OCI-LY3 (cell line): ENCODE data around the gene ZMIZ1.

Experiments used
- H2AFZ ChIP-seq: fragments of 200-600, 300-600 bp; shearing (Covaris generic); 2 replicates; pipeline ENCODE4 v1.6.0; 2014; ENCODE audit warnings: antibody characterized with exemption, low read depth, low read length
- H3K27ac ChIP-seq: fragments of 200-600, 300-600 bp; sonication (generic); 2 replicates; pipeline ENCODE4 v1.5.1; 2014; ENCODE audit warnings: mild to moderate bottlenecking, low read length, moderate library complexity, mixed read lengths
- H3K27me3 ChIP-seq: fragments of 200-600, 300-600 bp; sonication (generic); 2 replicates; pipeline ENCODE4 v1.6.1; 2014; ENCODE audit warnings: low read depth, low read length, mixed read lengths
- H3K36me3 ChIP-seq: fragments of 200-600, 300-600 bp; sonication (generic); replicated peaks from 2 replicates; pipeline ENCODE3; 2014; ENCODE audit warnings: low read depth, low read length, mixed read lengths
- H3K4me1 ChIP-seq: fragments of 300-600, 200-600 bp; sonication (generic); 2 replicates; pipeline ENCODE4 v1.6.1; 2014; ENCODE audit warnings: low read length, mixed read lengths
- H3K4me2 ChIP-seq: fragments of 200-600, 300-600 bp; sonication (generic); 2 replicates; pipeline ENCODE4 v1.6.1; 2014; ENCODE audit warnings: low read length, mixed read lengths
- H3K4me3 ChIP-seq: fragments of 300-600, 200-600 bp; sonication (generic); 2 replicates; pipeline ENCODE4 v1.5.1; 2014; ENCODE audit warnings: antibody characterized with exemption, mild to moderate bottlenecking, low read length, moderate library complexity
- H3K79me2 ChIP-seq: fragments of 300-600, 200-600 bp; shearing (Covaris generic); 2 replicates; pipeline ENCODE4 v1.6.1; 2014; ENCODE audit warnings: mild to moderate bottlenecking, low read length, mixed read lengths
- H3K9ac ChIP-seq: fragments of 300-600, 200-600 bp; shearing (Covaris generic); 2 replicates; pipeline ENCODE4 v1.6.0; 2014; ENCODE audit warnings: mild to moderate bottlenecking, low read length, moderate library complexity
- H3K9me3 ChIP-seq: fragments of 200-600, 300-600 bp; shearing (Covaris generic); 2 replicates; pipeline ENCODE4 v1.6.1; 2014; ENCODE audit warnings: low read length, mixed read lengths; ENCODE audit not compliant: insufficient read depth
- H4K20me1 ChIP-seq: fragments of 200-600, 300-600 bp; sonication (generic); 2 replicates; pipeline ENCODE4 v1.6.1; 2016; ENCODE audit warnings: low read length, mixed read lengths; ENCODE audit not compliant: insufficient read depth
- EZH2phosphoT487 ChIP-seq: fragments of 200-600 bp; shearing (Covaris generic); IDR thresholded peaks from 2 replicates; pipeline ENCODE4 v1.6.1; 2018; ENCODE audit warnings: antibody characterized with exemption, mixed run types, low read depth
- TF ChIP-seq, protein P1 (sequence below): fragments of 200-600, 300-600 bp; sonication (generic); IDR thresholded peaks from 2 replicates; pipeline ENCODE4 v1.5.1; 2014; ENCODE audit warnings: antibody characterized with exemption, low read length, low read depth

Gene ZMIZ1

GRCh38 chr10:79215531-79215930, 146.8 kb downstream of the ZMIZ1 start:
- no peak overlapping the region for H3K4me2 ChIP-seq
- no peak overlapping the region for H3K27ac ChIP-seq
- no peak overlapping the region for H3K9ac ChIP-seq
- H3K79me2 ChIP-seq, result no peaks in the 10 kb centered on the region
- TF ChIP-seq EZH2phosphoT487, result no peak
- TF ChIP-seq, protein P1, sequence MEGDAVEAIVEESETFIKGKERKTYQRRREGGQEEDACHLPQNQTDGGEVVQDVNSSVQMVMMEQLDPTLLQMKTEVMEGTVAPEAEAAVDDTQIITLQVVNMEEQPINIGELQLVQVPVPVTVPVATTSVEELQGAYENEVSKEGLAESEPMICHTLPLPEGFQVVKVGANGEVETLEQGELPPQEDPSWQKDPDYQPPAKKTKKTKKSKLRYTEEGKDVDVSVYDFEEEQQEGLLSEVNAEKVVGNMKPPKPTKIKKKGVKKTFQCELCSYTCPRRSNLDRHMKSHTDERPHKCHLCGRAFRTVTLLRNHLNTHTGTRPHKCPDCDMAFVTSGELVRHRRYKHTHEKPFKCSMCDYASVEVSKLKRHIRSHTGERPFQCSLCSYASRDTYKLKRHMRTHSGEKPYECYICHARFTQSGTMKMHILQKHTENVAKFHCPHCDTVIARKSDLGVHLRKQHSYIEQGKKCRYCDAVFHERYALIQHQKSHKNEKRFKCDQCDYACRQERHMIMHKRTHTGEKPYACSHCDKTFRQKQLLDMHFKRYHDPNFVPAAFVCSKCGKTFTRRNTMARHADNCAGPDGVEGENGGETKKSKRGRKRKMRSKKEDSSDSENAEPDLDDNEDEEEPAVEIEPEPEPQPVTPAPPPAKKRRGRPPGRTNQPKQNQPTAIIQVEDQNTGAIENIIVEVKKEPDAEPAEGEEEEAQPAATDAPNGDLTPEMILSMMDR, result no peak
- H2AFZ ChIP-seq, result no peak overlapping the region
- H4K20me1 ChIP-seq, result no peaks in the 10 kb centered on the region
- no peaks in the 10 kb centered on the region for H3K9me3 ChIP-seq
- H3K4me1 ChIP-seq, result no peaks in the 10 kb centered on the region
- no peaks in the 10 kb centered on the region for H3K36me3 ChIP-seq
- H3K27me3 ChIP-seq, result no peaks in the 10 kb centered on the region
- H3K4me3 ChIP-seq, result no peak overlapping the region

DNA sequence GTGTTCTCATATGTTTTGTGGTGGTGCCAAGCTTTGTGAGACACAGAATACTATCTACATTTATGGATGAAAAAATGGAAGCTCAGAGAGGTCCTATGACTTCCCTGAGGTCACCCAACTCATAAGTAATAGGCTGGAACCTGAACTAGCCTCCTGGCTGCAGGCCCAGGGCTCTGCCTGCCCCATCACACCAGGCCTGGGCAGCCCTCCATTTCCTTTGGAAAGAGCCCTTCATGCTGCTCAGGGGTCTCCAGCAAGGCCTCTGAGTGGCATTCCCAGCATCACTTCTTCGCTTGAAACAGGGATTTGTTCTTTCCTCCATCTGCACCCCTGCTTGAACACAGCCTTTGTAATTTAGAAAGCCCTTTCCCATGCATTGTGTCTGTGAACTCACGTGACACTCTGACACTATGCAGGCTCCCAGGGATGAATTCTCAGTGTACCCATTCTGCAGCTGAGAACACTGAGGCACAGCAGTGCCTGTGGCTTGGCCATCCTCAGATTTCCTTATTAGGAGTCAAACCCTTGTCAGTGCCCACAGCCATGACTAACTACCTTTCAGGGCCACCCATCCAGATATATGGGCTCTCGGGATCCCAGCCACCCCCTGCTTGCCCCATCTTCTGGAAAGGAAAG, 150.7 kb downstream of the ZMIZ1 start:
- Histone ChIP-seq H3K4me2 (no peak overlapping the region), H3K27me3 (no peaks in the 10 kb centered on the region), H3K4me3 (no peak overlapping the region), H2AFZ (no peak overlapping the region), H4K20me1 (no peaks in the 10 kb centered on the region), H3K4me1 (no peaks in the 10 kb centered on the region), H3K27ac (no peak overlapping the region), H3K79me2 (no peaks in the 10 kb centered on the region), H3K9me3 (no peaks in the 10 kb centered on the region), H3K36me3 (no peaks in the 10 kb centered on the region), H3K9ac (no peak overlapping the region)
- TF ChIP-seq, protein P1, result no peak
- TF ChIP-seq EZH2phosphoT487, result no peak

DNA sequence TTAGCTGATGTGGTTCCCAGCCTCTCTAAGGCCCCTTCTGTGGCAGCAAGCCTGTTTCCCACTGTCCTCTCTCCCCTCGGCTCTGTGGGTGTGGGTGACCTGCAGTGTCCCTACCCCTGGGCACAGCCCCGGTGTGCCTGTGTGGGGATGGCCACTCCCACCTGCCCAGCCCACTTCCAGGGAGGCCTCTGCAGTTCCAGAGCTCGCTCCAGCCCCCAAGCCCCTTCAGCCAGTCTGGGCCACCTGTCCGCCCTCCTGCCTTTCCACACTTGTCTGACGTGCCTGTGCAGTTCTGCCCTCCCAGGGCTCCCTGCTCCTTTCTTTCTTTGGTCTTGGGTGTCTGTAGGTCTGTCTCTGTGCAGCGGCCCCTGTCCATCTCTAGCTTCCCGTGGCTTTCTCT, 151.5 kb downstream of the ZMIZ1 start:
- H3K27ac ChIP-seq, result no peak overlapping the region
- H3K4me3 ChIP-seq, result no peak overlapping the region
- H3K27me3 ChIP-seq, result no peaks in the 10 kb centered on the region
- no peaks in the 10 kb centered on the region for H3K36me3 ChIP-seq
- no peaks in the 10 kb centered on the region for H4K20me1 ChIP-seq
- no peak overlapping the region for H2AFZ ChIP-seq
- H3K4me2 ChIP-seq, result no peak overlapping the region
- H3K79me2 ChIP-seq, result no peaks in the 10 kb centered on the region
- H3K4me1 ChIP-seq, result no peaks in the 10 kb centered on the region
- no peak overlapping the region for H3K9ac ChIP-seq
- H3K9me3 ChIP-seq, result no peaks in the 10 kb centered on the region
- TF ChIP-seq EZH2phosphoT487, result no peak
- TF ChIP-seq, protein P1, result no peak

GRCh38 chr10:79221110-79222051, 152.6 kb downstream of the ZMIZ1 start:
- Histone ChIP-seq H2AFZ (no peak overlapping the region), H3K9ac (no peak overlapping the region), H3K4me3 (no peak overlapping the region), H3K27me3 (no peaks in the 10 kb centered on the region), H3K79me2 (no peaks in the 10 kb centered on the region), H4K20me1 (no peaks in the 10 kb centered on the region), H3K4me2 (no peak overlapping the region), H3K27ac (no peak overlapping the region), H3K9me3 (no peaks in the 10 kb centered on the region), H3K4me1 (no peaks in the 10 kb centered on the region), H3K36me3 (no peaks in the 10 kb centered on the region)
- TF ChIP-seq, protein P1, result no peak
- TF ChIP-seq EZH2phosphoT487, result no peak
